ENCODE measurements around the gene ESYT3. TPM values are rescaled to one million over a fixed set of nuclear protein-coding genes. Genes with fewer than 3 reads are reported as not detected.

Gene ESYT3
- total RNA-seq, 2 experiments from 2014 or later: 0.43 to 0.50 TPM

GRCh38 chr3:138440121-138440521, 5.7 kb downstream of the ESYT3 start:
- POLR2A ChIA-PET: no interaction called here
- H3K4me1 Mint-ChIP-seq: peaks cover 5% of the 10 kb centered on the region
- H3K27me3 Mint-ChIP-seq: peaks cover 27% of the 10 kb centered on the region
- H3K27ac Mint-ChIP-seq: no peak overlapping the region
- H3K36me3 Mint-ChIP-seq (ENCODE audit: low read depth): no peaks in the 10 kb centered on the region
- no peaks in the 10 kb centered on the region for H3K9me3 Mint-ChIP-seq
- DNase-seq: no peak
- no peak overlapping the region for H3K4me3 Mint-ChIP-seq
- CTCF ChIA-PET: no interaction called here

DNA sequence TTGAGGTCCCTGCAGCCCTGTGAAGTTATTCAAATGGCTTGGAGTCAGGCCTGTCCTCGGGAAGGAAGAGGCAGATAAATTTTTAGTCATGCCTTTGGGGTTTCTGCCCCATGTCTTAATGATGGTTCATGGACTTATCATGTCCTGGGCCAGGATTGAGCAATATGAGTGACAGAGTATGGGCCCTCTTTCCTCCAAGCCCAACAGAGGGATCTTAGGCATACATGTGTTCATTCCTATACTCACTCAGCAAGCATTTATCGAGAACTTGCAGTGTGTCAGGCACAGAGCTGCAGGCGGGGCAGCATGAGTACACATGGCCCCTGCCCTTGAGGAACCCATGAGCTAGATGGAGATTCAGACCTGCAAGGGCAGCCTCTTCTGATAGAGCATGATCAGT, 6.2 kb downstream of the ESYT3 start:
- Mint-ChIP-seq H3K4me1 (peaks cover 3% of the 10 kb centered on the region), H3K27me3 (peaks cover 25% of the 10 kb centered on the region), H3K27ac (no peak overlapping the region), H3K4me3 (no peak overlapping the region), H3K9me3 (no peaks in the 10 kb centered on the region), H3K36me3 (ENCODE audit: low read depth) (no peaks in the 10 kb centered on the region)
- POLR2A ChIA-PET: no interaction called here
- no peak for DNase-seq
- CTCF ChIA-PET: interaction anchor here (1.0 kb wide), 1 partner anchor 22 kb away, joined by 3 read pairs; no protein-coding TSS in a partner anchor

GRCh38 chr3:138441256-138441655, 6.8 kb downstream of the ESYT3 start:
- ChIA-PET CTCF (interaction anchor here (1.0 kb wide), 1 partner anchor 22 kb away, joined by 3 read pairs; no protein-coding TSS in a partner anchor), POLR2A (no interaction called here)
- Mint-ChIP-seq H3K4me1 (no peaks in the 10 kb centered on the region), H3K27ac (no peak overlapping the region), H3K9me3 (no peaks in the 10 kb centered on the region), H3K4me3 (no peak overlapping the region), H3K27me3 (peaks cover 18% of the 10 kb centered on the region), H3K36me3 (ENCODE audit: low read depth) (no peaks in the 10 kb centered on the region)
- no peak for DNase-seq

DNA sequence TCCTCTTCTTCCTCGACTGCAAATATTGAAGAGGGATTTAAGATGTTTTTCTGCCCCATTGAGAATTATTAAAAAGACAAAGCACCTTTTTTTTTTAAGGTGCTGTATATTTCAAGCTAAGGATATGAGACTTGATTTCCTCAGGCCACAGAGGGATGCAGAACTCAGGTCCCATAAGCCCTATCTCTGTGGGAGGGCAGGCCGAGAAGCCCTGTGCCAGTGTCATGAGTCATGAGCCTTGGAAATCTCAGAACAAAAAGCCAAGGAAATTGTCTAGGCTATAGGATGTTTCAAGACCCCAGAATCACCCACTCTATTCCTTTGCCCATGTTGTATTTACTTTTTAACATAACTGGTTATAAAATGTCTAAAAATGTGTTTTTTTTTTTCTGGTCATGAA, 7.3 kb downstream of the ESYT3 start:
- Mint-ChIP-seq H3K9me3 (no peaks in the 10 kb centered on the region), H3K27ac (no peak overlapping the region), H3K4me1 (no peaks in the 10 kb centered on the region), H3K27me3 (peaks cover 14% of the 10 kb centered on the region), H3K4me3 (no peak overlapping the region), H3K36me3 (ENCODE audit: low read depth) (no peaks in the 10 kb centered on the region)
- ChIA-PET CTCF (interaction anchor here (1.2 kb wide), 1 partner anchor 15 kb away, joined by 3 read pairs; no protein-coding TSS in a partner anchor), POLR2A (no interaction called here)
- DNase-seq: no peak

DNA sequence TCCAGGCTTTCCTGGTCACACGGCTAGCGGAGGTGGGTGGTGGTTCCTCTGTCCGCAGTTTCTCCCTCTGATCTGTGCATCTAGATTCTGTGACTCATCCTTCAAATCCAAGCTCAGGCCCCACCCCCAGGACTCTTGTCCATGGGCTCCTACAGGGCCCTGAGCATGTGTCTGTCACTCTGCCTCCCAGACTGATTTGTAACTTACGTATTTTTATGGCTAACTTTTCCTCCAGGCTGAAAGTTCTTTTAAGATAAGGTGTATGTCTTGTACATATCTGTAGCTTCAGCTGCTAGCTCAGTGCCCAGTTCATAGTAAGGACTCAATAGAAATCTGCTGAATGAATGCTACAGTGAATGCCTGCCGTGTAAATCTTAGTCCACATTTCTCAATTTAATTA, 8.0 kb downstream of the ESYT3 start:
- ChIA-PET POLR2A (no interaction called here), CTCF (interaction anchor here (1.2 kb wide), 1 partner anchor 14 kb away, joined by 3 read pairs; no protein-coding TSS in a partner anchor)
- DNase-seq: no peak
- peaks cover 8% of the 10 kb centered on the region for H3K27me3 Mint-ChIP-seq
- no peaks in the 10 kb centered on the region for H3K9me3 Mint-ChIP-seq
- no peak overlapping the region for H3K27ac Mint-ChIP-seq
- H3K36me3 Mint-ChIP-seq (ENCODE audit: low read depth): no peaks in the 10 kb centered on the region
- H3K4me1 Mint-ChIP-seq: no peaks in the 10 kb centered on the region
- H3K4me3 Mint-ChIP-seq: no peak overlapping the region

- POLR2A ChIA-PET: no interaction called here
- DNase-seq: no peak
- H3K4me3 Mint-ChIP-seq: no peak overlapping the region
- CTCF ChIA-PET: interaction anchor here (1.2 kb wide), 1 partner anchor 14 kb away, joined by 3 read pairs; no protein-coding TSS in a partner anchor
- no peaks in the 10 kb centered on the region for H3K36me3 Mint-ChIP-seq (ENCODE audit: low read depth)
- no peaks in the 10 kb centered on the region for H3K9me3 Mint-ChIP-seq
- H3K4me1 Mint-ChIP-seq: no peaks in the 10 kb centered on the region
- H3K27ac Mint-ChIP-seq: no peak overlapping the region
- H3K27me3 Mint-ChIP-seq: peaks cover 6% of the 10 kb centered on the region
These were observed 8.7 kb downstream of the ESYT3 start for GRCh38 chr3:138443091-138443490.

DNA sequence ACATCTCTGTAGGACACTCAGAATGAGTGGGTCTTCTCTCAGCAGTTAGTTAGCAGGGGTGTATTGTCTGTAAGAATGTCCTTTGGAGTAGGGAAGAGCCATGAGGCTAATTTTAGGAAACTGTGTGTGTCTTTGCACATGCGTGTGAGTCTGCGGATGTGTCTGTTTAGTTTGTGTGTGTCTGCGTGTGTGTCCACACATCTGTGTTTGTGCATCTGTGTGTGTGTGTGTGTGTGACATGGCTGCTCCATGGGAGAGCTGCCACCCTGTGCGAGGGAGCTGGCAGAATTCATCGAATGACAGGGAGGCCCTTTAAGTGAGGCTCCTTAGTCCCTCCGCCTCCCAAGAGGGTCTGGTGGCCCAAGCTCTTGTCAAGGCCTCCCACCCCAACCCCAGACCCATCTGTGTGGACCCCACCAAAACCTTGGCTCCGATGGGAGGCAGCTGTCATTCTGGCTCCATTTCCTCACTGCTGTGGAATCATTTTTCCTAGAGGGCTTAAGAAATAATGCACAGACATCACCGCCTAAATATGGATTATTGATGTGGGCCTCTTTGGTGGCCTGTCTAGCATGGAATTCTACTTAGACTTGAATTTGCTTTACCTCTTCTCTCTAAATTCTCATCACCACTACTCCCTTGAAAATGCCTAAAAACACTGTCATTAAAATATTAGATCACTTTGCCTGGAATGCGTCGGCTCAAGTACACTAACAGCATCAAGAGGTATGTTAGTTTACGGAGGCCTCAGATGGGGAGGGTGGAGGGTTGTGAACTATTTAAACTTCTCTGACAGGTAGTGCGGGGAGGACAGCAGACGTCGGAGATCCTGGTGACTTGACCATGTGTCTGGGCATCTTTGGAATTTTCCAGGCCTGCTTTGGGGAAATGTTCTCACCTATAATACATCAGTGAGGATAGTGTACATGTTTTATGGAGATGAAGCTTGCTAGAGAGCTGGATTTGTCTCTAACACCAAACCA, 9.4 kb downstream of the ESYT3 start:
- no peak for DNase-seq
- no peak overlapping the region for H3K4me3 Mint-ChIP-seq
- H3K27me3 Mint-ChIP-seq: peaks cover 6% of the 10 kb centered on the region
- CTCF ChIA-PET: no interaction called here
- H3K36me3 Mint-ChIP-seq (ENCODE audit: low read depth): no peaks in the 10 kb centered on the region
- H3K27ac Mint-ChIP-seq: no peak overlapping the region
- H3K4me1 Mint-ChIP-seq: no peaks in the 10 kb centered on the region
- H3K9me3 Mint-ChIP-seq: no peaks in the 10 kb centered on the region
- POLR2A ChIA-PET: no interaction called here

DNA sequence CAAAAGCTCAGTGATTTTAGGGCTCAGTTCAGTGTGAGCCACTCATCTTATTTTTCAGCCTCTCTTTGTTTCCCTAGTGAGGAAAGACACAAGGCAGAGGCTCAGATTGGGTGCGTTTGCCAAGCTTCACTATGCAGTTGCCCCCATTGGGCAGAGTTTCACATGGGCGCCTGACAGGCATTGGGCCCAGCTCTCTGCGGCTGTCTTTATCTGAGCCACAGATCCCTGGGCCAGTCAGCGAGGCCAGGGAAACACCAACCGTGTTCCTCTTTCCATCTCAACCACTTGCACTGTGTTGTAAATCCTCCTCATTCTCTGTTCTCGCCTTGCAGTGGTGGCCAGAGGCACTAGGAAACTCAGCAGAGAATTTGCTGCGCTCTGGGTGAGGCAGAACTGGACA, 10.8 kb downstream of the ESYT3 start:
- no peak overlapping the region for H3K4me3 Mint-ChIP-seq
- H3K9me3 Mint-ChIP-seq: no peaks in the 10 kb centered on the region
- POLR2A ChIA-PET: no interaction called here
- DNase-seq: no peak
- H3K27ac Mint-ChIP-seq: no peak overlapping the region
- H3K27me3 Mint-ChIP-seq: no peaks in the 10 kb centered on the region
- H3K4me1 Mint-ChIP-seq: no peaks in the 10 kb centered on the region
- no peaks in the 10 kb centered on the region for H3K36me3 Mint-ChIP-seq (ENCODE audit: low read depth)
- CTCF ChIA-PET: interaction anchor here (1.0 kb wide), 1 partner anchor 470 kb away, joined by 3 read pairs; no protein-coding TSS in a partner anchor

DNA sequence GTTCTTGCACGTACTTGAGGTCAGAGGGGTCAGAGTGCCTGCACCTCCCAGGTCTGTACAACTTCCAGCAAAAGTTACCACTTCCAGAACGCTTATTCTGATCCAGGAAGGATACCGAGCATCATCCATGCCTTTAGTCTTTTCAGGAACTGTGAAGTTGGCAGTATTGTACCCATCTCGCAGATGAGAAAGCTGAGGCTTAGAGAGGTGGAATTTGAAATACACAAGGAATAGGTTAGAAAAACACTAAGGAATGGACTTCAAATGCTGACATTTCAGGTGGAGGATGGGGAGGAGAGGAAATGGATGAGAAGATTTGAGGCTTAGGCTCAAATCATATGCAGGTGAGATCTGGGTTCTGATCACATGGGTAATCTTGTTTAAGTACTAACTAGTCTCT, 11.2 kb downstream of the ESYT3 start:
- H3K4me1 Mint-ChIP-seq: no peaks in the 10 kb centered on the region
- no peaks in the 10 kb centered on the region for H3K36me3 Mint-ChIP-seq (ENCODE audit: low read depth)
- no peak for DNase-seq
- no peak overlapping the region for H3K4me3 Mint-ChIP-seq
- no peak overlapping the region for H3K27ac Mint-ChIP-seq
- CTCF ChIA-PET: no interaction called here
- H3K27me3 Mint-ChIP-seq: no peaks in the 10 kb centered on the region
- no peaks in the 10 kb centered on the region for H3K9me3 Mint-ChIP-seq
- POLR2A ChIA-PET: no interaction called here

DNA sequence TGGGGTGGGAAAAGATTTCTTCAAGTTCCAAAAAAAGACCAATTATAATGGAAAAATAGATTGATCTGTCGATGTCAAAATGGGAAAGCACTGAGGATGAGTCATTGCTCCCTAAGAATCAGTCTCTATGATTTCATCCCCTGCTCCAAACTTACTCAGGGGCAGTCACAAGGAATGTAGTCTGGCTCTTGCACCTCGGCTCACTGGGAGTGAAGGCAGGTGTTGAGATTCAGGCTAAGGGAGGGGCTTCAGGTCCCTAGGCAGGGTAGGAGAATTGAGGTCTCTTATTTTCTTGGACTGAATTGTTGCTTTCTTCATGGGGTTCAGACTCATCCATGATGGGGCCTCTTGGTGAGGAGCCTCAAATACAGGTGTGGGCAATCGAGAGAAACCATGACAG, 14.2 kb downstream of the ESYT3 start:
- no peaks in the 10 kb centered on the region for H3K4me1 Mint-ChIP-seq
- H3K36me3 Mint-ChIP-seq (ENCODE audit: low read depth): no peaks in the 10 kb centered on the region
- ChIA-PET CTCF (interaction anchor here (0.6 kb wide), 1 partner anchor 973 kb away, joined by 3 read pairs; no protein-coding TSS in a partner anchor), POLR2A (no interaction called here)
- H3K27ac Mint-ChIP-seq: no peak overlapping the region
- H3K4me3 Mint-ChIP-seq: no peak overlapping the region
- H3K9me3 Mint-ChIP-seq: no peaks in the 10 kb centered on the region
- peaks cover 3% of the 10 kb centered on the region for H3K27me3 Mint-ChIP-seq
- no peak for DNase-seq

DNA sequence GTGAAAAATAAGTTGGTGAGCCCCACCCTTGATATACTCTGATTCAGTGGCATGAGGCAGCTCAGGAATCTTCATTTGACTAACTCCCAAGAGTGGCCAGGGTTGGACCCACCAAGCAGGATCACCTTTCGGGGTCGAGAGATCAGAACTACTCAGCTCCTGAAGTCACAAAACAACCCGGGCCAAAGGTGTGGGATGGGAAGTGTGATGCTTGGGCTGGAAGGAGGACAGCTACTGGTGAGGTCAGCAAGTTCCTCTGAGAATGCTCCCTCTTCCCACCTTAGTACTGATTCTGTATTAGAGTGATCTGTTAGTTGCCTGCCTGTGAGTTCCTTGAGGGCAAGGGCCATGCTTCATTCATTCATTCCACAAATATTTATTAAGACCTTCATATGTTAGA, 15.1 kb downstream of the ESYT3 start:
- Mint-ChIP-seq H3K4me1 (peaks cover under 1% of the 10 kb centered on the region), H3K36me3 (ENCODE audit: low read depth) (no peaks in the 10 kb centered on the region), H3K27ac (no peak overlapping the region), H3K4me3 (no peak overlapping the region), H3K27me3 (peaks cover 4% of the 10 kb centered on the region), H3K9me3 (no peaks in the 10 kb centered on the region)
- POLR2A ChIA-PET: no interaction called here
- CTCF ChIA-PET: interaction anchor here (1.8 kb wide), 1 partner anchor 32 kb away, joined by 4 read pairs; no protein-coding TSS in a partner anchor
- DNase-seq: no peak

GRCh38 chr3:138450181-138450580, 15.8 kb downstream of the ESYT3 start:
- Mint-ChIP-seq H3K9me3 (no peaks in the 10 kb centered on the region), H3K36me3 (ENCODE audit: low read depth) (no peaks in the 10 kb centered on the region), H3K27me3 (peaks cover 5% of the 10 kb centered on the region), H3K4me3 (no peak overlapping the region), H3K4me1 (peaks cover 2% of the 10 kb centered on the region), H3K27ac (no peak overlapping the region)
- CTCF ChIA-PET: interaction anchor here (1.8 kb wide), 1 partner anchor 33 kb away, joined by 4 read pairs; no protein-coding TSS in a partner anchor
- no peak for DNase-seq
- POLR2A ChIA-PET: no interaction called here

DNA sequence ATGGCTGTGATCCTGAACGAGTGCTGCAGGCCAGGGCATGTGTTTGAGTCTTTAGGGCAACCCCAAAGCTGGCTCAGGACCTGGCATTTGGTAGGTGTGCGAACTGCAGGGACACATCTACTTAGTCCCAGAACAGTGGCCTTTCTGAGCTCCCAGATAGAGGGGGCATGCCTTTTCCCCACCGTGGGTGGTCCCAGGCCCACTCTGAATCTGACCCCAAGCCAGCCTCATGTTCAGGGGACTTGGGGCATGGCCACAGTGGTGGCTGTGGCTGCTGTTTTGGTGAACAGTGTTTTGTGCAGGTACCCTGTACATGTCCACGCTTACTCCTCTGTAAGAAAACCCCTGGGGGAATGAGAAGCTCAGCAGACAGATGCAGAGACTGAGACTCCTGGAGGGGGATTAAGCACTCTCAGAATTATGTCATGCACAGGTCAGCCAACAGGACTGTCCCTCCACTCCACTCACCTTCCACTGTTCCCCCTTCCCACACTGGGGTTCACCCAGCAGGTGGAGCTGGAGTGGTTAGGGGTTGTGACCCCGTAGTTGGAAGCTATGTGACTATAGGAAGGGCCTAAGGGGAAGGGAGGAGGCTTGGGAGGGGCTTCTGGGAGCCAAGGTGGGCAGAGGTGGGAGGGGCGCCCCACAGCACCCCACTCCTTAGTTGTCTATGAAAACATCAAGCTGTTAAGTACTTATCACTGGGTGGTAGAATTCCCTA, 16.4 kb downstream of the ESYT3 start:
- Mint-ChIP-seq H3K4me3 (no peak overlapping the region), H3K4me1 (peaks cover 6% of the 10 kb centered on the region), H3K9me3 (no peaks in the 10 kb centered on the region), H3K27ac (no peak overlapping the region), H3K36me3 (ENCODE audit: low read depth) (no peaks in the 10 kb centered on the region), H3K27me3 (peaks cover 5% of the 10 kb centered on the region)
- no peak for DNase-seq
- CTCF ChIA-PET: interaction anchor here (1.8 kb wide), 1 partner anchor 33 kb away, joined by 4 read pairs; no protein-coding TSS in a partner anchor
- POLR2A ChIA-PET: no interaction called here

Data from activated CD4-positive, alpha-beta memory T cell treated with anti-CD3 and anti-CD28 coated beads, Interleukin-2, amount 10 ng/mL, durations not matched to agents 7 days and 5 days (primary cell).